Panc1 (cell line): ENCODE data around the gene CCDC192. TPM values are rescaled to one million over a fixed set of nuclear protein-coding genes. Genes with fewer than 3 reads are reported as not detected.

Source experiments
- ATAC-seq: fragments of 200-7000 bp; cut with Tn5 transposase; 2 replicates; pipeline ENCODE4 v1.9.1; 2020; ENCODE audit warnings: mild to moderate bottlenecking, moderate library complexity
- BruUV-seq: library from RNA; stranded (reverse); fragments of 400-500 nt; replicated peaks from 2 replicates; lab custom pipeline; 2021; lab: Mats Ljungman, UMichigan
- CTCF ChIA-PET: fragments of 300-600 bp; sonication (Branson Sonifier 250); formaldehyde crosslinking; loops from one replicate; lab custom pipeline; 2022; ENCODE audit warnings: antibody characterized with exemption; lab: Charles Lee
- POLR2A ChIA-PET: fragments of 300-600 bp; sonication (Branson Sonifier 250); formaldehyde crosslinking; loops from one replicate; lab custom pipeline; 2022; ENCODE audit warnings: antibody characterized with exemption; lab: Charles Lee
- DNase-seq: peaks from one replicate; pipeline ENCODE4 v3.0.0-alpha.2; 2010; ENCODE audit warnings: low read depth, low spot score
- H3K27ac ChIP-seq: 2 replicates; pipeline ENCODE4 v1.5.1; 2011; ENCODE audit warnings: mild to moderate bottlenecking, low read length, inconsistent platforms
- H3K27me3 ChIP-seq: fragments of 200-500 bp; sonication (Bioruptor generic); 2 replicates; pipeline ENCODE4 v1.6.0; 2014; ENCODE audit warnings: low read length, inconsistent platforms; ENCODE audit not compliant: control insufficient read depth, insufficient read depth
- H3K36me3 ChIP-seq: fragments of 200-500 bp; sonication (Bioruptor generic); 2 replicates; pipeline ENCODE4 v1.5.1; 2014; ENCODE audit warnings: inconsistent platforms, mild to moderate bottlenecking, low read length, moderate library complexity; ENCODE audit not compliant: control insufficient read depth, insufficient read depth
- H3K4me1 ChIP-seq: 2 replicates; pipeline ENCODE4 v1.5.1; 2011; ENCODE audit warnings: inconsistent platforms, mild to moderate bottlenecking, low read length, moderate library complexity; ENCODE audit not compliant: control insufficient read depth, insufficient read depth
- H3K4me3 ChIP-seq, 2 experiments: 2 replicates each; pipeline ENCODE4 v1.5.1; 2011 to 2012; ENCODE audit warnings: low read depth in 2 of 2, low read length in 2 of 2, mild to moderate bottlenecking in 2 of 2, inconsistent platforms in 1 of 2, moderate library complexity in 1 of 2
- H3K9me3 ChIP-seq: fragments of 200-500 bp; sonication (Bioruptor generic); 2 replicates; pipeline ENCODE4 v1.5.1; 2014; ENCODE audit warnings: low read depth, mild to moderate bottlenecking, inconsistent platforms, low read length, moderate library complexity; ENCODE audit not compliant: control insufficient read depth, insufficient read depth
- CTCF ChIP-seq: fragments of 450-650 bp; IDR thresholded peaks from 2 replicates; pipeline ENCODE4 v1.5.1; 2017; ENCODE audit warnings: mild to moderate bottlenecking
- POLR2AphosphoS5 ChIP-seq: IDR thresholded peaks from 2 replicates; pipeline ENCODE4 v1.6.1; 2012; ENCODE audit warnings: mild to moderate bottlenecking, low read depth, low read length, moderate library complexity
- REST ChIP-seq, 2 experiments: IDR thresholded peaks; 2 replicates each; pipeline ENCODE4 v1.6.1; 2011 to 2012; ENCODE audit warnings: low read depth in 2 of 2, control low read depth in 1 of 2, low read length in 1 of 2, mild to moderate bottlenecking in 1 of 2, moderate library complexity in 1 of 2; ENCODE audit not compliant: insufficient read depth in 1 of 2
- SIN3A ChIP-seq: IDR thresholded peaks from 2 replicates; pipeline ENCODE4 v1.6.1; 2012; ENCODE audit warnings: low read depth, mild to moderate bottlenecking, low read length, moderate library complexity, borderline replicate concordance; ENCODE audit not compliant: insufficient read depth
- TCF7L2 ChIP-seq: IDR thresholded peaks from 2 replicates; pipeline ENCODE4 v1.6.1; 2011; ENCODE audit warnings: mild to moderate bottlenecking, low read depth, low read length, inconsistent platforms
- in situ Hi-C: cut with HindIII; loops from 2 replicates; pipeline ENCODE4 v1.10.0; 2016; ENCODE audit warnings: low sequenced_read_pairs, low pct_unique_long_range_greater_than_20kb
- intact Hi-C: fragments of 100-400 bp; cut with micrococcal nuclease; formaldehyde crosslinking; loops from one replicate; pipeline ENCODE4 v1.10.0; 2022; ENCODE audit not compliant: unreplicated experiment
- total RNA-seq: library from RNA; stranded (reverse); gene quantifications from one replicate; pipeline ENCODE4 v1.2.1, GENCODE V29; 2021; ENCODE audit not compliant: unreplicated experiment

Gene CCDC192
- total RNA-seq, 1 experiment from 2014 or later, result not detected

- ATAC-seq, result no peak
- Histone ChIP-seq H3K4me1 (no peaks in the 10 kb centered on the region), H3K4me3 (no peak overlapping the region), H3K27ac (no peak overlapping the region), H3K27me3 (no peaks in the 10 kb centered on the region), H3K36me3 (no peaks in the 10 kb centered on the region), H3K9me3 (no peaks in the 10 kb centered on the region)
- CTCF ChIA-PET, result no interaction called here
- TF ChIP-seq SIN3A, result no peak
- no peak for TF ChIP-seq CTCF
- no peak for TF ChIP-seq REST (IDR thresholded peaks at IDR 0.05; ENCODE audit: insufficient read depth in 1 of 2, low read depth in 2 of 2, low read length in 1 of 2)
- TF ChIP-seq POLR2AphosphoS5, result no peak
- TF ChIP-seq TCF7L2, result no peak
- no peak for DNase-seq
- intact Hi-C loops (no loop called here), in situ Hi-C loops (no loop called here)
- no TSS peak for BruUV-seq
- POLR2A ChIA-PET, result no interaction called here
These were observed 146.7 kb downstream of the CCDC192 start for GRCh38 chr5:127849891-127850290.

GRCh38 chr5:127851964-127852363 is 148.8 kb downstream of the CCDC192 start:
- ChIA-PET POLR2A (no interaction called here), CTCF (no interaction called here)
- no peak for ATAC-seq

More at GRCh38 chr5:127851964-127852363, 148.8 kb downstream of the CCDC192 start:
- Histone ChIP-seq H3K36me3 (no peaks in the 10 kb centered on the region), H3K9me3 (no peaks in the 10 kb centered on the region), H3K27me3 (no peaks in the 10 kb centered on the region), H3K27ac (no peak overlapping the region), H3K4me3 (no peak overlapping the region), H3K4me1 (no peaks in the 10 kb centered on the region)
- DNase-seq, result no peak
- no peak for TF ChIP-seq SIN3A
- no peak for TF ChIP-seq POLR2AphosphoS5
- TF ChIP-seq REST (IDR thresholded peaks at IDR 0.05; ENCODE audit: insufficient read depth in 1 of 2, low read depth in 2 of 2, low read length in 1 of 2), result no peak
- TF ChIP-seq CTCF, result no peak
- TF ChIP-seq TCF7L2, result no peak
- in situ Hi-C loops, result no loop called here
- intact Hi-C loops, result no loop called here
- BruUV-seq, result no TSS peak
